ENCODE results near the gene MACF1.

Gene MACF1

DNA sequence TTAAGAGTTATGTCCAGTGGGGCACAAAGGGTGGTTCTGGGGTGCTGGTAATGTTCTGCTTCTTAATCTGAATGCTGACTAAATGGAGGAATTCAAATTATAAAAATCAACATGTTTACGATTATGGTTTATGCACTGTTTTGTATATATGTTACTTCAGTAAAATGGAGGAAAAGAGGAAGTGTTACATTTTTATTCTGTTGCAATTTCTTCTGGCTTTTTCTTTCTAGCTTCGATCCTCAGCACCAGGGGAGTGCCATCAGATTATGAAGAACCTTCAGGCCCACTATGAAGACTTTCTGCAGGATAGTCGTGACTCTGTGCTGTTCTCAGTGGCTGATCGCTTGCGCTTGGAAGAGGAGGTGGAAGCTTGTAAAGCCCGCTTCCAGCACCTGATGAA lies 105.5 kb downstream of the MACF1 start:
- no peak for DNase-seq (ENCODE audit: low spot score)

DNA sequence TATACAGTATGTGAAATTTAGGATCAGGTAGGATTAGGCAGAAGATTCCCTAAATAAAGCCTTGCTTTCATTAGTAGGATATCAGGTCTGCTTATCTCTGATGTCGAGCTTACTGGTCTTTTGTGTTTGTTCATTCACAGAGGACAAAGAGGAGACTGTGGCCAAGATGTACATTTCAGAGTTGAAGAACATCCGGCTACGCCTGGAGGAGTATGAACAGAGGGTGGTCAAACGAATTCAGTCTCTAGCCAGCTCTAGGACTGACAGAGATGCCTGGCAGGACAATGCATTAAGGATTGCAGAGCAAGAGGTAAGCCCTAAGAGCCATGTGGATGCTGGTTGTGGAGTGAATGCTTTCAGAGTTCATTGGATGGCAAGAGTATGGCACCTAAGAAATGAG lies 106.2 kb downstream of the MACF1 start:
- DNase-seq (ENCODE audit: low spot score): no peak

DNA sequence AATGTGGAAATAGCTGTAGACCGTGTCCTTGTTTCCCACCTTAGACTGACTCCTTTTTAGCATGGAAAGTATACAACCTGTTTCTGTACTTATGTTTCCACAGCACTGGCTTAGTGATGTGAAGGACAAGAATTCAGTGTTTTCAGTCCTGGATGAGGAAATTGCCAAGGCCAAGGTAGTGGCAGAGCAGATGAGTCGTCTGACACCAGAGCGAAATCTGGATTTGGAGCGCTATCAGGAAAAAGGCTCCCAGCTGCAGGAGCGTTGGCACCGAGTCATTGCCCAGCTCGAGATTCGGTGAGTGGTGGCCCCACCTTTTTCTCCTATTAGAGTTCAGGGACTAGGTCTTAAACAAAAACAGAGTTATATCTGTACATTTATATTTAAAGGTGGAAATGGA lies 112.6 kb downstream of the MACF1 start:
- no peak for DNase-seq (ENCODE audit: low spot score)

DNA sequence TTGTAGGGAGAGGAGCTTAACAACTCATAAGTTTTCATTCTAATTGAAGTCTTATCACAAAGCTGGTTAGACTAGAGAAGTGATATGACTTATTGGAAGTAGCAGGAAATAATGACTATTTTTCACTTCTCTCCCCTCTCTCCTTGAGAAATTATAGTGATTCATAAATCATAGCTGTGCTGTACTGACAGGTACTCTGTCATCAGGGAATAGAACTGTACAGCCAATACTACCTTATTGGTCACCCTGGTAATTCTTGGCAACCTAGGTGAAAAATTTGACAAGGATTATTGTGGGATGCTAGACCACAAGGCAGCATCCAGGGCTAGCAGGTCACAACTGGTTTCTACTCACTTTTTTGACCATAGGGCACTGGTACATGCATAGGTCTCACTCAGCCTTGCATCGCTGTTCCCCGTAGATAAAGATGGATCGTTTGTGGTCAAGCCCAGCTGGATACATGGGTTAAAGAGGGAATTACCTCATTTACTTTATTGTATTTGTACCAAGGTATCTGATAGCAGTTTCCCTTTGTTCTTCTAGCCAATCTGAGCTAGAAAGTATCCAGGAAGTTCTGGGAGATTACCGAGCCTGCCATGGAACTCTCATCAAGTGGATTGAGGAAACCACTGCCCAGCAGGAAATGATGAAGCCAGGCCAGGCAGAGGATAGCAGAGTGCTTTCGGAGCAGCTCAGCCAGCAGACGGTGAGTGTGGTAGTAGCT lies 113.6 kb downstream of the MACF1 start:
- no peak for DNase-seq (ENCODE audit: low spot score)

DNA sequence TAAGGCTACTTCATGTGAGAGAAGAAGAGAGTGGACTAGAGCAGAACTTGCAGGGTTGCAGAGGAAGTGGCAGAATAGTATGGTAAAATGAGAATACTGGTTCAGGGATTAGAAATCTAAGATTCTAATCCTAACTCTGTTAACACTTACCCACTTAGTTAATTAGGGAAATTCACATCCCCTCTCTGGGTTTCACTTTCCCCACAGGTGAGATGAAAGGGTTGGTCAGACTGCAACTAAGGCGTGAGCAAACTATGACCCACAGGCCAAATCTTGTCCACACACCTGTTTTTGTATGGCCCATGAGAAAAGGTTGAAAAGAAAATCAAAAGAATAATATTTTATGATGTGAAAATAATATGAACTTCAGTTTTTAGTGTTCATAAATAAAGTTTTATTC lies 117.5 kb downstream of the MACF1 start:
- no peak for DNase-seq (ENCODE audit: low spot score)

DNA sequence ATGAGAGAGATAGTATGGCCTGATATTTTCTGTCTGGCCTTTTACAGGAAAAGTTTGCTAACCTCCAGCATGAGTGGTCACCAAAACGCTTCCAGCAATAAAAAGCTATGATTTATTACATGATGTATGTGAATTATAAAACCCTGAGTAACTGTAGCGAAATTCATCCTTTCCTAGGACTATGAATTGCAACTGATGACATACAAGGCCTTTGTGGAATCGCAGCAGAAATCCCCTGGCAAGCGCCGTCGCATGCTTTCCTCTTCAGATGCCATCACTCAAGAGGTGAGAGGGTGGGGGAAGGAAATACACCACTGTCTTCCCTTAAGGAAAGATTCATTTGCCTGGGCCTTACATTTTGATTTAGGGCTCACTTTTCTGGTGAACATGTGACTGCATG lies 117.9 kb downstream of the MACF1 start:
- DNase-seq (ENCODE audit: low spot score): no peak

DNA sequence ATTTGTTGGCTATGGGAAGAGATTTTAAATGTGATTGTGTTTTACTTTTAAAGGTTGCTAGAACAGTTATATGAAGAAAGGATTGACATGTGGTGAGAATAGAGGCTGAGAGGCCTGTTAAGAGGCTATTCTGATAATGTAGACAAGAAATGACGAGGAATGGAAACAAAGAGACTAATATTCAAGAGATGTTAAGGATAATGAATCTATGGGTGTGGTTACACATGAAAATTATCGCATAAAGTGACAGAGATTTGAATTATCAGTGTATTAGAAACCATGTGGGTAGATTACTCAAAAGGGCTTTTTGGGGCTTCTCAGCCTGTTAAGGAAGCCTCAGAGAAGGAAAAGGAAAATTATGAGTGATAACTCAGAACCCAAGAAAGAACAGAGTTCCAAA lies 120.4 kb downstream of the MACF1 start:
- DNase-seq (ENCODE audit: low spot score): no peak

DNA sequence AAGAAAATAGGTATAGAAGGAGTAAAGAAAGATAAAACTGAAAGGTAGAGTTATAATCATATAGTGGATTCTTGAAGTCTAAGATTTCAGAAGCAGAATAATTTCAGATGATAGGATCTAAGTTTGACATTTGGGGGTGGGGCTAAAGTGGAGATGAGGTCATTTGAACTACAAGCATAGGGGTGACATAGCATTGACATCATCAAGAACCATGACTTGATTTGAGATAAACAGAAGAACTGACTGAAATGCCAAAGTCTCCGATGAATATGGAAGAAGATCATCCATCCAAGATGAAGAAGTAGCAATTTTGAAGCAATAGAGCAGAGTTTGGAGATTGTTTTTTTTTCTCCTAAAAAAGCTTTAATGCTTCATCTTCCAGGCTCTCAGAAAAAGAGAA lies 122.3 kb downstream of the MACF1 start:
- no peak for DNase-seq (ENCODE audit: low spot score)

DNA sequence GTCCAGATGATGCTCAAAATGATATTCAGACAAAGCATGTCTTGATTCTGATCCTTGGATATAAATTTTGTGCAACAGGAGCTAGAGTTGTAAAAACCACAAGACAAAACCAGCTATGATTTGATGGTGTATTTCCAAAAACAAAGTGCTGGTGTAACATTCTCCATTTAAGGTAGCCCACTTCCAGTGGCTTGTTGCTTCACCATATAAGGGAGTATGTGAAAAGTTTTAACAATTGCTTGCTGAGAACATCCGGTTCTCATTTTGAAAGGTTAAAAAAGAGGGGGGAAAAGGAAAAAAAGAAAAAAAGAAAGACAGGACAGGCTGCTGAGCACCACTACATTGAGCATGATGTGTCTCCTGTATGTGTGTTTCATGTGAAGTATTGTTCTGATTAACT lies 123.6 kb downstream of the MACF1 start:
- no peak for DNase-seq (ENCODE audit: low spot score)

DNA sequence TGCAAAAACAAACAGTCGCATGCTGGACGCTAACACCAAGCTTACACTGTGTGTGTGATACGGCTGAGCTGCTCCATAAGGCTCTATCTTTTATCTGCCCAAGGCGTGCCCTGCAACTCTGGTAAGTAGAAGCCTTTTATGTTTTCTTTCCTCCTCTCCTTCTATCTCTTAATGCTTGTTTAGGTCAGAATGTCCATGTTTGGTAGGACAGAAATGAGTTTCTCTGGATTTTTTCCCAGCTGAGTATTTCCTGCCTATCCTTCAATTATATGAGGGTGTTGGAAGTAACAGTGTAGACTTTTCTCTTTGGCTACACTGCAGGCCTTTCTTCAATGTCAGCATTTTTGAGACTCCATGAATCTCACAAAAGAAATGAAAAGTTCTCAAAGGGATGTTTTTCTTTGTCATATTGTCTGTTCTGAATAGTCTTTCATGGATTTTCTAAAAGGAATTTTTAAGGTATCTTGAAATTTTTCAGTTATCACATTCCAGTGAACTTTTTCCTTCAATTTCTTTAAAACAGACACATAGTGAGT lies 124.2 kb downstream of the MACF1 start:
- DNase-seq (ENCODE audit: low spot score): no peak

DNA sequence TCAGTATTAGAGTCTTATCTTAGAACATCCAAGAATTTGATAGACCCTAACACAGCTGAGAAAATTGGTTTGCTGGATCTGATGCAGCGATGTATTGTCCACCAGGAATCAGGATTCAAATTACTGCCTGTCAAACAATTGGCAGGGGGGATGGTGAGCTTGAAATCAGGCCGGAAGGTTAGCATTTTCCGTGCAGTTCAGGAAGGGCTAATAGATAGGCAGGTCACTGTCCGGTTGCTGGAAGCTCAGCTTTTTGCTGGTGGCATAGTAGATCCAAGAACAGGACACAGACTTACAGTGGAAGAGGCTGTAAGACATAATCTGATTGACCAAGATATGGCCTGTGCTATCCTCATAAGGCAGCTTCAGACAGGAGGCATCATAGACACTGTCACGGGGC lies 127.2 kb downstream of the MACF1 start:
- DNase-seq (ENCODE audit: low spot score): peak; percentile 48

DNA sequence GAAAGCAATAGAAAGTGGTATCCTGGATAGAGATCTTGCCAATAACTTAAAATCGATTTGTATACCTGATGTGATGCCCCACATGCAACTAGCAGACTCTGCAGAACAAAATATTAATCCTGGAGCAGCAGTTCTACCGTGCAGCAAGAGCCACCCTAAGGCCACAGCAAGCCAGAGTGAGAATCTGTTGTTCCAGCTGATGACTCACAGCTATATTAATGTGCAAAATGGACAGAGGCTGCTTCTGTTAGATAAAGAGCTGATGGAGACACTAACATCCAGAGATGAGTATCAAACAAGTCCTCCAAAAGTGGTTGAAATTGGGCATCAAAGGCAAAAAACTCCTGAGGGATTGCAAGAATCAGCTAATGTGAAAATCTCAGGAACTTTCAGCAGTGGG lies 127.8 kb downstream of the MACF1 start:
- DNase-seq (ENCODE audit: low spot score): peak; percentile 74

DNA sequence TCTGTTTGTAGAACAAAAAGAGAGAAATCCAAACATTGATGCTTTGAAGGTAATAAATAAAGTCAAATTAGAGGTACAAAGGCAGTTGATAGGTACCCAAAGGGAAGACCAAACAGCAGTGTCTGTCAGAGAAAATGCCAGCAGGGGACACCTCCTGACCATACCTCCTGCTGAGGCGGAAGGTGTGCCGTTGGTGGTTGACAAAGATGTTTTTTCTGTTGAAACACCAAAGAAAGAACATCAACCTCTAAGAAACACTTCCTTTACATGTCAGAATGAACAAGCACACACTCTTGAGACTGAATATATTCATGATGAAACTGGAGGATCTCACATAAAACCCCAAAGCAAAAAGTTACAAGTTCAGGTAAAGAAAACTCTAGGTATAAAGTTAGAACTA lies 128.3 kb downstream of the MACF1 start:
- no peak for DNase-seq (ENCODE audit: low spot score)

DNA sequence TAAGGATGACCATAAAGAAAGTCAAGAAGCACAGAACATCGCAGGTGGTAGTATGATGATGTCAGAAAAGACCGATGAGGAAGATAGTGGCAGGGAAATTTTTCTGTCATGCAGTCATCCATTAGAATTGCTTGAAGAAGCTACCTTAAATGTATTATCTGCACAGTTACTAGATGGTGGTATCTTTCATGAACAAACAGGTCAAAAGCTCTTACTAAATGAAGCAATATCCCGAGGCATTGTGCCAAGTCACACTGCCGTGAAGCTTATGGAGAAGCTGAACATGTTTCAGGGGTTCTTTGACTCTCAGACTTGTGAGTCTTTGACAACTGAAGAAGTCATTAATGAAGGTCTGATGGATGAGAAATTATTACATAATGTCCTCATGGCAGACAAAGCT lies 128.8 kb downstream of the MACF1 start:
- DNase-seq (ENCODE audit: low spot score): no peak

DNA sequence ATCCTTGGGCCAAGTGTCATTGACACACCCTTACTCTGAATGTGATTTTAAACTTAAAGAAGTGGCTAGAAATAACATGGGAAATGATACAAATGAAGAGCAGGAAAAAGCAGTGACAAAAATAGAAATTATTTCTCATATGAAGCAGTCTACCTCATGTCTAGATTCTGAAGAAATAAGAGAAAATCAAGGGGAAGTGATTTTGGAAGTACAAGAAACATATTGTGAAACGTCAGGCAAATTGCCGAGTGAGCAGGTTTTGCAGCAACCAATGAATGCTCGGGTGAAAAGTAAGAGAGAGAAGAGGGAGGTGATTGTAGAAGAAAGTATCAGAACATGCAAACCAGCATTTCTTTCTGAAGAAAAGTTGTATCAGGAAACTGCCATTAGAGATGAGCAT lies 130.7 kb downstream of the MACF1 start:
- peak; percentile 25 for DNase-seq (ENCODE audit: low spot score)

DNA sequence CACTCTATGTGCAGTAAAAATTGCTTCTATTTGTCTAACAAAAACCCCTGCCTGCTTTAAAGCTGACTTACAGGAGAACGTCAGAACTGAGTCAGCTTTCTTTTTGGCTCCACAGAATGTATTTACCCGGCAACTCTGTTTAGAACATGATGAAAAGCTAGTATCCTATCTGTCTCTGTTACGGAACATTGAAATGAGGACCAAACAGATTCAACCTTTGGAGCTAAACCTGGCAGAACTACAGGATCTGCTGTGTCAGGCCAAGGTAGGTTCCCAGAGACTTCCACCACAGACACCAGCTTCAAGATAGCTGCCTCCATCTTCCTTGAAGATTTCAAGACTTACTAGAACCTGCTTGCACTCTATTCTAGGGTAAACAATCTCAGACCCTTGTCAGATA lies 132.6 kb downstream of the MACF1 start:
- DNase-seq (ENCODE audit: low spot score): no peak

DNA sequence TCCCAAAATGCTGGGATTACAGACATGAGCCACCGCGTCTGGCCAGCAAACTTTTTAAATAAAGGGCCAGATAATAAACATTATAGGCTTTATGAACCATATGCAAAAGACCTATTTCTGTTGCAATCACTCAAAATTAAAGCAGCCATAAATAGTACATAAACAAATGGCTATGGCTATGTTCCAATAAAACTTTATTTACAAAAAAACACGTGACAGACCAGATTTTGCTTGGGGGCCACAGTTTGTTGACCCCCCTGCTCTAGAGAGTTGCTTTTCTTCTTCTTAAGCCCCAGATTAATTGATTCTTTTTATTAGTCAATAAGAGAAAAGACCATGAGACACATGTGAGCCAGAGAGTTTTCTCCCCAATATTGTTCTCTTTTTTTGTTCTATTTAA lies 138.3 kb downstream of the MACF1 start:
- no peak for DNase-seq (ENCODE audit: low spot score)

DNA sequence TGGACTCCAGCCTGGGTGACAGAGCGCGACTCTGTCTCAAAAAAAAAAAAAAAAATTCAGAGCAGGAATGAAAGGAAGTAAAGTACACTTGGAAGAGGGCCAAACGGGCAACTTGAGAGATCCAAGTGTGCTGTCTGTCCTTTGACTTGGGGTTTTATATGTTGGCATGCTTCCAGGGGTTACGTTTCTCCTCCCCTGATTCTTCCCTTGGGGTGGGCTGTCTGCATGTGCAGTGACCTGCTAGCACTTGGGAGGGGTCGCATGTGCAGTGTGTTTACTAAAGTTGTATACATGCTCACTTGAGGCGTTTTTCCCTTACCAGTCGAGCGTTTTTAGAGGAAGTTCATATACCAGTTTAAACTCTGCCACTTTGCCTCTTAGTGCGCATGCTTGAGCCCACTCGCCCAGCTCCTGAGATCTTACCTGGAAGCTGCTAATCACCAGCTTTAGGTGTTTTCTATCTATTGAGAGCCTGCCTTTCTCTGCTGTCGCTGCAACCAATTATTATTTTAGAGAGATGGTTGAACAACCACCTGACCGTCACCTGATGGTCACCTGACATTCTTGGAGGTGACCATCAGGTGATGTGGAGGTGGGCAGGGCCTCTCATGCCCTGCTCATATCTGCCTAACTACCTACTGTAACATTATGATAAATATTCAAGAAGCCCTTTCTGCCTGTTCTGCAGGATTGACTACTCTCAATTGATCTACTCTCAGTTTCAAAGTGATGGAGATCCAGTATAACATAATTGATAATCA lies 140.1 kb downstream of the MACF1 start:
- DNase-seq (ENCODE audit: low spot score): no peak

DNA sequence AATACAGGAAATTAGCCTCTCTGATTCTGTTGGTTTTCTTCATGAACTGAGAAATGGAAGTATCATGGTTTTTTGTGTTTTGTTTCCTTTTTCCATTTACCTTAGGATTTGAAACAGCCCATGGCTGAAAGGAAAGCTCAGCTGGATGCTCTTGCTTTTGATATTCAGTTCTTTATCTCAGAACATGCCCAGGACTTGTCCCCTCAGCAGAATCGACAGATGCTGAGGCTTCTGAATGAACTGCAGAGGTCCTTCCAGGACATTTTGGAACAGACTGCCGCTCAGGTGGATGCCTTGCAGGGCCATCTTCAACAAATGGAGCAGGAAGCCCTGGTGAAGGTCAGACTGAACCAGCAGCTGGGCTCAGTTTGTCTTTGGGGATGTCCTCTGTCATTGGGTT lies 142.4 kb downstream of the MACF1 start:
- peak; percentile 36 for DNase-seq (ENCODE audit: low spot score)

DNA sequence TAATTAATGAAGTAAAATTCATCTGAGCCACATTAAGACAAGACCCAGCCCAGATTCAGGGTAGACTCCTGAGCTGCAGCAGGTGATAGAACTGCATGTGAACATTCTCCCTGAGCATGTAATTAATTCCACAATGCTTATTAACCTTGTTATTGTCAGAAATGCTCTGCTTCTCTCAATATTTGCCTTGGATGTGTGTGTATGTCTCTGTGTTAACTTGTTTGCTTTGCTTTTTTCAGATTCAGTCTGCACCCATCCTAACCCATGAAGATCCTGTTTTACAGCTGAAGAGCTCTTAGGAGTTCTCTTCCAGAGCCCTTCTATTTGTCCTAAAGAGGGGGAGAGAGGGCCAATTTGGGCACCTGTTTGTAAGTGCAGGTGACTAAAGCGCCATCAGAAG lies 143.8 kb downstream of the MACF1 start:
- no peak for DNase-seq (ENCODE audit: low spot score)

DNA sequence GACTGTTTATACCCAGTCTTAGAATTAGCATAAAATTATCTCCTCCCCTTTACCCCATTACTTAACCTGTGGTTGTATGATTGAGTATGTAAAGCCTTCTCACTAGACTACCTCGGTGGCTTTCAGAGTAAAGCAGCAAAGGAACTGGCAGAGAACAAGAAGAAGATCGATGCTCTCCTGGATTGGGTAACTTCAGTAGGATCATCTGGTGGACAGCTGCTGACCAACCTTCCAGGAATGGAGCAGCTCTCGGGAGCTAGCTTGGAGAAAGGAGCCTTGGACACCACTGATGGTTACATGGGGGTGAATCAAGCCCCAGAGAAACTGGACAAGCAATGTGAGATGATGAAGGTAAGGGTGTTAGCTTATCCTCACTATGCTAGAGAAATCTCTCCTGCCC lies 148.4 kb downstream of the MACF1 start:
- no peak for DNase-seq (ENCODE audit: low spot score)

DNA sequence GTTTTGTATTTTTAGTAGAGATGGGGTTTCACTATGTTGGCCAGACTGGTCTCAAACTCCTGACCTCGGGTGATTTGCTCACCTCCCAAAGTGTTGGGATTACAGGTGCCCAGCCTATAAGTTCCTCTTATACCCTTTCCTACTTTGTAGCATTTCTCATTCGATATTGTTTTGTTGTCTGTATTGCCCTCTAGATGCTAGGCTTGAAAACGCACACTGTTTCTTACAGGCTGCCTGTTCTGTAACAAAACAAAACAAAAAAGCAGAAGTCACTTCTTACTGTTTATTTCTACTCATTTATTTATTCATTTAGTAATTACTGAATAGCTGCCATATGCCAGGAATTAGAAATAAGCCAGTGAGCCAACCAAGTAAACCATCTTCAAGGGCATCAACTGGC lies 150.1 kb downstream of the MACF1 start:
- peak; percentile 38 for DNase-seq (ENCODE audit: low spot score)

DNA sequence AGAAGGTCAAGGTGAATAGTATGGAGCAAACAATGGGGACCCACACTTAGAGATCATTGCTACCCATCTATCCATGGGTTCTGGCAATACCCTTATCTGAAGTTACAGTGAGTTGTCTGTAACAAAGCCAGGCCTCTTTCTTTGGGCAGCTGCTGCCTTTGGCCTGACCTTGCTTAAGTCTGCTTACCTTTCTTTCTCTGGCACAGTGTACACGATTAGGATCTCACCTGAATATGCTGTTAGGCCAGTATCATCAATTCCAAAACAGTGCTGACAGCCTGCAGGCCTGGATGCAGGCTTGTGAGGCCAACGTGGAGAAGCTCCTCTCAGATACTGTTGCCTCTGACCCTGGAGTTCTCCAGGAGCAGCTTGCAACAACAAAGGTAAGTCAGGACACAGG lies 154.0 kb downstream of the MACF1 start:
- DNase-seq (ENCODE audit: low spot score): no peak
